H1 (cell line): ENCODE data around the gene PHTF2. TPM values are rescaled to one million over a fixed set of nuclear protein-coding genes. Genes with fewer than 3 reads are reported as not detected.

Source experiments
- EZH2 ChIP-seq: fragments of 200-600 bp; sonication (generic); IDR thresholded peaks from 2 replicates; pipeline ENCODE4 v1.7.1; 2012; ENCODE audit warnings: low read depth, mild to moderate bottlenecking, moderate library complexity, low read length, inconsistent platforms; ENCODE audit not compliant: severe bottlenecking
- polyA plus RNA-seq, 7 experiments: library from polyadenylated mRNA; depleted of rRNA in 3 of 7; stranded (reverse) in 5 of 7; unstranded in 2 of 7; fragments of >200 nt in 5 of 7; fragments of 200-250 nt in 2 of 7; gene quantifications; 1 replicate in 5 of 7; 2 replicates in 1 of 7; 4 replicates in 1 of 7; pipeline versions ENCODE4 v1.2.1 to v1.2.3, GENCODE V29; 2011 to 2013; ENCODE audit warnings: missing spikeins in 2 of 7, mixed read lengths in 2 of 7
- total RNA-seq: library from RNA; stranded (reverse); fragmentation: NEBNext Ultra II Directional; extraction: Animal tissue kit (Norgen Biotek cat#: 25700); gene quantifications from 2 replicates; pipeline ENCODE4 v1.2.1, GENCODE V29; 2021

The PHTF2 gene
- total and polyA plus RNA-seq, 2 of the 8 experiments (the other 6 are each of a cell fraction or from before 2014, with no cell fraction given): 9.0 to 25.4 TPM

DNA sequence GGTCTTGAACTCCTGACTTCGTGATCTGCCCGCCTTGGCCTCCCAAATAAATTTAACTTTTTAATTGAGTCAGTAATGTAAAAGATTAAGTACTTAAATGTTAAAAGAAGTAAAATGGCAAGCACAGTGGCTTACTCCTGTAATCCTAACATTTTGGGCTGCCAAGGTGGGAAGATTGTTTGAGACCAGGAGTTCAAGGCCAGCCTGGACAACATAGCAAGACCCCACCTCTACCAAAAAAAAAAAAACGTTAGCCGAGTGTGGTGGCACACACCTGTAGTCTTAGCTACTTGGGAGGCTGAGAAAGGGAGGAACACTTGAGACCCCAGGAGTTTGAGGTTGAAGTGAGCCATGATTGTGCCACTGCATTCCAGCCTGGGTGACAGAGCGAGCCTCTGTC, 26.1 kb downstream of the PHTF2 start (continued):
- TF ChIP-seq EZH2: no peak
